Upper lobe of left lung (tissue), 4 donors: ENCODE results near the gene FGF12.

Source experiments
- POLR2A ChIP-seq, 4 donors: fragments of 450-650 bp; IDR thresholded peaks; one replicate each; pipeline ENCODE4 v1.5.1; 2016 to 2017; ENCODE audit warnings: antibody characterized with exemption in 4 of 4, mild to moderate bottlenecking in 2 of 4
- TF ChIP-seq, protein P1 (sequence below), 6 experiments: fragments of 450-650 bp in 4 of 6; fragments of 200-600 bp in 2 of 6; sonication (generic) in 2 of 6; IDR thresholded peaks; one replicate each; pipeline ENCODE4 v1.5.1; 2016 to 2019; ENCODE audit warnings: antibody characterized with exemption in 6 of 6

DNA sequence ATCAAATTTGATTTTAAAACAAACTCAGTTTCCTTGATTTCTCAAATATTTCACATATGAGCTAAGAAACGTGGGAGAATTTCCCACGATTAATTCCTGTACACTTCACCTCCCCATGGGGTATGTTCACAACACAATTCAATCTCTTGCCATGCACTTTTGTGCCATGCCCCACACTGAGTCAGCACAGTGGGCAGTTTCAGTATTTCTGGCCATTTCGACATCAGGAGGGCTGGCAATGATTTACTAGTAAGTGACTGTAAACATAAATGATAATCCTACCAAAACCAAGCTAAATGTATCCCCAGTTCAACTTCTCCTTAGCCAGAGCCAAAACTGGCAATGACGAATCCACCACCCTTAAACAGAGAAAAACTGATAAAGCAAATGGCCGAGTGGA, 293.6 kb downstream of the FGF12 start:
- no peak for TF ChIP-seq POLR2A (IDR thresholded peaks at IDR 0.05)
- TF ChIP-seq, protein P1, sequence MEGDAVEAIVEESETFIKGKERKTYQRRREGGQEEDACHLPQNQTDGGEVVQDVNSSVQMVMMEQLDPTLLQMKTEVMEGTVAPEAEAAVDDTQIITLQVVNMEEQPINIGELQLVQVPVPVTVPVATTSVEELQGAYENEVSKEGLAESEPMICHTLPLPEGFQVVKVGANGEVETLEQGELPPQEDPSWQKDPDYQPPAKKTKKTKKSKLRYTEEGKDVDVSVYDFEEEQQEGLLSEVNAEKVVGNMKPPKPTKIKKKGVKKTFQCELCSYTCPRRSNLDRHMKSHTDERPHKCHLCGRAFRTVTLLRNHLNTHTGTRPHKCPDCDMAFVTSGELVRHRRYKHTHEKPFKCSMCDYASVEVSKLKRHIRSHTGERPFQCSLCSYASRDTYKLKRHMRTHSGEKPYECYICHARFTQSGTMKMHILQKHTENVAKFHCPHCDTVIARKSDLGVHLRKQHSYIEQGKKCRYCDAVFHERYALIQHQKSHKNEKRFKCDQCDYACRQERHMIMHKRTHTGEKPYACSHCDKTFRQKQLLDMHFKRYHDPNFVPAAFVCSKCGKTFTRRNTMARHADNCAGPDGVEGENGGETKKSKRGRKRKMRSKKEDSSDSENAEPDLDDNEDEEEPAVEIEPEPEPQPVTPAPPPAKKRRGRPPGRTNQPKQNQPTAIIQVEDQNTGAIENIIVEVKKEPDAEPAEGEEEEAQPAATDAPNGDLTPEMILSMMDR (IDR thresholded peaks at IDR 0.05), result no peak
